ENCODE data around the gene RFX4.
A peak's percentile ranks its signal among the peaks of the same experiment; 100 is the strongest.

The RFX4 gene

GRCh38 chr12:106767206-106767605 is 184.4 kb downstream of the RFX4 start:
- DNase-seq: no peak

DNA sequence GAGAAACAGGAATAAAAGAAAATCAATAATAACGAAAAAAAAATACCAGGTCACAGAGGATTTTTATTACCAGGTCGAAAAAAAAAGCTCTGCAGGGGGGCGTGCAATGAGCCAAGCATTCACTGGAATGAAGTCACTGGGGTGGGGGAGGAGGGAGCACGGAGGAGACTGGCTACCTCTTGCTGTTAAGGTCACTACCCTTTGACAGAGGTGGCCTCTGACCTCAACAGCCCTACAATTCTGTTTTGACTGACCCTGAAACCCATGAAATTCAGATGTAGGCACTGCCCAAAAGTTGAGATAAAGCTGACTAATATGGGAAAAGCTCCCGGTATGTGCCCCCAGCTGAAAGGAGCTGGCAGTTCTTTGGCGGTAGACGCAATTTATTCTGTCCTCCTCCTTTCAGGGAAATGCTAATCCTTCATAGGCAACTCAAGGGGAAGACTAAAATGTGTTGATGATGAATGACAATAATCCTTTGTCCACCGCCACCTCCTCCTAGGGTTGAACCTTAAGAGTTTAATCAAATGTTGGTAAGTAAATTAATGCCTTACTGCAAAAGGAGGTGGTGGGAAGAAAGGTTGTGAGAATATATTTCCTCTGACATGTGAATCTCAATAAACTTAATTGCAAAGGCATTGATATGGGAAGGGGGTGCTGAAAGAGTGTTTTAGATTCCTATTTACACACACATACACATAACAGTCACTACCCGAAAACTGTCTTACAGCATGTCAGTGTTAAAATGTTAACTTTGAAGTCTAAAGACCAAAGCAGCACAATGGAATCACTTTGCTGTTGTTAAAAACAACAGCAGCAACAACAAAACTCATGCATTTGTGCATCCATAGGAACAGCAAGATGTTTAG is 185.4 kb downstream of the RFX4 start:
- DNase-seq: no peak

DNA sequence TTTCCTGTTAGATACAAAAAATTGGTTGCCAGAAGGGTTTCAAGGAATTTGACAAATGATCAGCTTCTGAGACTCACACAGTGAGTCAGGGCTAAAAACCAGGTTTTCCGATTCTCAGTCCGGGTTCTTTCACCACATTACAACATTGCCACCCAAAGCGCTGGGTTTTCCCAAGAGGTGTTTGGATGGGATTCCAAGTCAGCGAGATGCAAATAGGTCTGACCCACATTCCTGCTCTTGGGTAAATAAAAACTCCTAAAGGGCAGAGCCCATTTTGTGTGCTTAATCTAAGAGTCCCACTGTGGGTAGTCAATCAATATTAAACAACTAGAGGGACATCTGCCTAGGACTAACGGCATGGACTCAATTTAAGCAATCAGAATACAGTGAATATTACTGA is 186.3 kb downstream of the RFX4 start:
- no peak for DNase-seq

DNA sequence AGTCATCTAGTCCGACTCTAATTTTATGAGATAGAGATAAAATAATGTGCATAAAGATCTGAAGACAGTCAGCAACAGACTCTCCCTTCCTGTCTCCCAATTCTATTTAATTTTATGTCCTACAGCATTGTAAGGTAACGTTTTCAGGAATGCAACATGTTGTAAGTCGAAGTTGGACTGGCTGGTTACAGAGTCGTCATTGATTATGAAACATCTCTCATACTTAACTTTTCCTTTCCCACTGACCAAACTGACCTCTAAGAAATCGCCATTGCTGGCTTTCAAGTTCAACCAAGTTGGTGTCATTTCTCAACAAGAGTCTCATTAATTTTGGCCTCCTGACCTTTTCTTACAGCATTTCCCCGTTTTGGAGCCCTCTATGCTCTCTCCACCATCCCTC is 186.7 kb downstream of the RFX4 start:
- DNase-seq: no peak

- DNase-seq: no peak
These were observed 188.6 kb downstream of the RFX4 start for GRCh38 chr12:106771425-106771824.

DNA sequence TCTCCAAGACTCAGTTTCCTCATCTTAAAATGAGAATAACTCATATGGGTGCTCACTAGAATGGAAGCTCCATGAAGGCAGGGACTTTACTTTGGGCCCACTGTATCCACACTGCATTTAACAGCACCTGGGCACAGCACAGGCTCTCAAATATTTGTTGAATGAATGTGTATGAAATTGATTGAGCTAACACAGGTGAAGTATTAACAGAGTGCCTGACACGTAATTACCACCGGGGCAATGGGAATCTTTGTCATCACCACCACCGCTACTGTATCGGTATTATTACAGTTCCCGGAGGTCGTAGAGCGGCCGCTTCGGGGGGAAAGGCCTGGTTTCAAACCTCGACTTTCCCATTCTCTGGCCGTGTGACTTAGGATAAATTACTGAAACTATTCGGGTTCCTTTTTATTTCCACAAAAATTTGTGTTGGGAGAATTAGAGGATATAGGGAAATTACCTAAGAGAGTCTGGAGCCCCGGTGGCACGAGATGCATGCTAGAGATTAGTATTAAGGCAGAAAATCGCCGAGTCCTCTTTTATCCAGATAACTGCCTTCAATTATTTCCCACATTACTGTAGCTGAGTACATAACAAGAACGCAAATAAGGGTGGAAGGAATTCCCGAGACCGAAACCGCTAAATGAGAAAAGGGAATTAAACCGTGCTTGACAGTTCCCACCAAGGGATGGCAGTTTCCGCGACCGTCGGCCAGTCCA is 190.6 kb downstream of the RFX4 start:
- DNase-seq: no peak

- DNase-seq: peak; percentile 100
These were observed 191.4 kb downstream of the RFX4 start, which contains the start of gene RIC8B for GRCh38 chr12:106774005-106774807. RIC8B (plus strand) TSS chr12:106774682; CDS start chr12:106774746, 64 bp downstream.

- DNase-seq: no peak
These were observed 192.2 kb downstream of the RFX4 start for GRCh38 chr12:106774808-106775524.

- DNase-seq: no peak
These were observed 194.1 kb downstream of the RFX4 start for GRCh38 chr12:106776897-106777296.

DNA sequence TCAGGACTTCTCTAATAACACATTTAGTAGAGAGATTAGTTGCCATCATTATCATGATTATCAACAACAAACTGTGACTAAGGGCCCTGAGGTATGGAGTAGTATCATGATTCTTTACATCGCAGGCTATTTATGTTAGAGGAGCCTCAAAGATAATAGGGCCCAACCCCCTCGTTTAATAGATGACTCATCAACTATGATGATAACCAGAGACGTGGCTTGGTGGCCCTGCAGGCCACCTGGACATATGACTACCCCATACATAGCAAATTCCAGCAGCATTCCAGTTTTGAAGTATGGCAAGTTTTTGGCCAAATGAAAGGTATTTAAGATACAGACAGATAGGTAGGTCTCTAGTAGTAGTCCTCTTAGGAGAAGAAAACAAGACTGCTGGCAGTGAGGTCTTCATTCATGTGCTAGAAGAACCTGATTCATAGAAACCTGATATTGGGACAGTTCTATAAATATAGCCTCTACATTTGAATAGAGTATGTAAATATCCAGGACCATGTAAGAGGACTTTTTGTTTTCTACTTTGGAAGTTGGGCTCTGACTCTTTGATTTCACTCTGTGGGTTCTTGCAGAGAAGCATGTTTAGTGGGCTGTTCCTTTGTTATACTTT is 197.3 kb downstream of the RFX4 start:
- no peak for DNase-seq

- DNase-seq: no peak
These were observed 199.8 kb downstream of the RFX4 start for GRCh38 chr12:106782619-106783018.

DNA sequence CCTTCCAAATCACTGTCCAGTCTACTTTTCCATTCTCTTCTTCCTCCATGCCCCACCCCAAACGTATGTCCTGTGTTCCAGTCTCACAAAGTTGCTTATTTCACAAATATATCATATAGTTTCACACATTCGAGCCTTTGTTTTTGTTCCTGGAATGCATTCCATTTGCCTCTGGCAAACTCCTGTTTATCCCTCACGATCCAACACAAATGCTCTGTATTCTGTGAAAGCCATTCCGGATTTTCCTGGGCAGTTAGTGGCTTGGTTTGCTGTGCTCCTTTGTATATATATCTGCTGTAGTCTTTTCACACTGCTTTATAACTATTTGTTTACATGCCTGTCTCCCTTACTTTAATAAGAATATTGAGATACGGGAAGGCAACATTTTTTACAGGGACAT is 200.7 kb downstream of the RFX4 start:
- DNase-seq: no peak

DNA sequence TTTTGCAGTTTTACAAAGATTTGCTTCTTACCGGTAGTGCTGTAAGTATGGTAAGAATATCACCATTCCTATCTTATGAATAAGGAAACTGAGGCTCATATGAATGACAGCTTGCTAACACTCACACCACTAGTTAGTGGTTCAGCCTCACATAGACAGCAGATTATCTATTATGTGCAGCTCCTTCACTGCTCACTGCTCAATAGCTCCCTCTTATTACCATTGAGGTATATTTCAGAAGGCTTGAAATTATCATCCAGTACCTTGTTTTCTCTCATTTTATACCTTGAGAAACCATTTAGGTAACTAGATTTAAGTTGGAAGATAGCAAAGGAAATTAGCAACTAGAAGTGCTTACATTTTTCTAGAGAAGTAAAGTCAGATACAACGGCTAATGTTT is 207.2 kb downstream of the RFX4 start:
- DNase-seq: no peak

DNA sequence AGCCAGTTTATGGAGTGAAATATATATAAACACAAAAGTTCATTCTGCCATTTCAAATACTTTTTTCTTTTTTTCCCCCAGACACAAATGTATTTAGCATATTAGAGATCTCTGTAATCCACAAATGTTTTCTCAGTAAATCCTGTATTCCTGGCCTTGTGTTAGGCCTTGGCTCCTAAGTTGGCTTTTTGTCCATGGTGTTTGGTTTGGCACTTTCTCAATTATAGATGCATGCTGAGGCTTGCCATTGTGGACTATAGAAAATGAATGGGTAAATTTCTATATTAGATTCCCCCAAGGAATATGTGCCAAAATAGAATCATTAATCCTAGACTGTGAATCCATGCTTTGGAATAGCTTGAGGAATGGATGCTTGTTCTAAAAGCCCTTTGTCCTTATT is 208.7 kb downstream of the RFX4 start:
- no peak for DNase-seq

DNA sequence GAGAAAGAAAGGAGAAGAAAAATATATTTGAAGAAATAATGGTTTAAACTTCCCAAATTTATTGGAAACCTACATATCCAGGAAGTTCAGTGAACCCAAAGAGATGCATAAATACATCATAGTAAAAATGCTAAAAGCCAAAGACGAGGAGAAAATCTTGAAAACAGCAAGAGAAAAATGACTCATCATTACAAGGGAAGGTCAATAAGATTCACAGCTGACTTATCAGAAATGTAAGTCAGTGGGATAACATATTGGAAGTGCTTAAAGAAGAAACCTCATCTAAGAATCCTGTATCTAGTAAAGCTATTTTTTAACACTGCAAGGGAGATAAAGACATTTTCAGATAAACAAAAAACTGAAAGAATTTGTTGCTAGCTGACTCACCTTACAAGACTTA is 211.6 kb downstream of the RFX4 start:
- DNase-seq: no peak

DNA sequence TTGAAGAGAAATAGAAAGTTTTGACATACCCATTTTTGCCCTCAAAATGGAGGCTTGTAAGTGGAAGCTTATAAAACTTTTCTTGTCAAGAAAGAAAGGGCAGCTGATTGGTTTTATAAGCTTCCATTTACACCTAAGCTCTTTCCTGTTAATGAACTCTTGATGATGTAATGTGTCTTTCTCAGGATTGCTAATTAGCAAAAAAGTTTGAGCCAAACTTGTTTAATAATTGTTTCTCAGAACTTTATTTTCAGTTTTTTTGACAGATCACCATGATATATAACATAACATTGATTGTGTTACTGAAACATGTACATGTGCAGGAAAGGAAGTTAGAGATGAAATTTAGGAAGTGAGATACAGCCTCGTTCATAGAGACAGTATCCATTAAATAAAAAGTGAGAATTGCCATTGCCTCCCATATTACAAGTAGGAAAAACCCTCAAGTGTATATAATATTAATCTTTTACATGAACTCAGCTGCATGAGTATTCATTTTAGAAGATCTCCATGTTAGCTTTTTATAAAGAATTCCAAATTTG is 218.4 kb downstream of the RFX4 start:
- DNase-seq: no peak

DNA sequence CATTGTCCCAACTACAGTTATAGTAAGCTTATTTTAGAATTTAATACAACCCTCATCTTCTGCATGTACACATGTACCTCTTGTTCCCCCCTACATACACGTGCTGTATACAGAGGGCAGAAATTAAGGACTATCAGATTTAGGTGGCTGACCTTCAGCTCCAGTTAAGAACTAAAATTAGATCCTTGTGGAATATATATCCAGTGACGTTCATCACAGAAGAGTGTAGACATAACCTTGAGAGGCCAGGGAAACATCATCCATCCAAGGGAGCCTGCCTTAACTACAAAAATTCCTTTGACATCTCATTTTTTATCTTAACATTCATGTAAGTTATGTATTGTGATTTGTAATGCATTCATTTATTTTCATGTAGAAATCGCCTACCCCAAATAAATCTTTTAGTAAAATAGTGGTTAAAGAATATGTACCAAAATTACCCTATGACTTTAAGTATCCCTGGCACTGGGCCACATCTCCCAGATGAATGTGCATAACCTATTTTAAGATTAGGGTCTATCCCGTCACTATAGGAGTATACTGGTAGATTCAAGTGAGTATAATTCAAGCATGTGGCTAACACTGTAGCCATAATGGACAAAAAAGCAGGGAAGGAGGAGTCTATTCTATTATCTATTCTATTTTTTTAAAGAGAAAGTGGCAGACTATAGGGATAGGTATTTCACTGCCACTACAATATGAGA is 219.2 kb downstream of the RFX4 start:
- DNase-seq: no peak

DNA sequence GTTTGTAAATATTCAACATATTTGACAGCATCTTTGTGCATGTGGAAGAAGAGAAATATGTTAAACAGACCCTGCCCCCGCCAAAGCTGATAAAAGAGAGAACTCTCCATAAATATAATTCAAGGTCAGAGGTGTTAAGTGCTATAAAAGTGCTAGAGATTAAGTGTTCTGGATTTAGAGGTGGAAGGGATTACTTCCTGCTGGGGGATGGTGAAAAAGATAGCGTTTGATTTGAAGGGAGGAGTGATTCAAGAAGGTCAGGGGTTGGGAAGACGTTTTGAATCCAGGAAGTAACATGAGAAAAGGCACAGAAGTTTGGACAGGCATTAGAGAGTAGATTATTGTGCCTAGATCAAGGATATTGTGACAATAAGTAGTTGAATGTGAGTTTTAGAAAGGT is 221.9 kb downstream of the RFX4 start:
- no peak for DNase-seq

All from right kidney (tissue), 1 donor.